HG02759 (cell line): ENCODE measurements around the gene HSPA2.
A peak's percentile ranks its signal among the peaks of the same experiment; 100 is the strongest.

Experiments
- ATAC-seq: cut with Tn5 transposase; IDR thresholded peaks from one replicate; pipeline ENCODE4 v1.9.1; 2021; ENCODE audit warnings: mild to moderate bottlenecking, moderate library complexity; ENCODE audit not compliant: unreplicated experiment

The HSPA2 gene

GRCh38 chr14:64540208-64541202, at the start of gene HSPA2:
TSS of gene HSPA2 (plus strand) at chr14:64540741. CDS start at chr14:64540850, 109 bp downstream.
- ATAC-seq: peak; percentile 96

- no peak for ATAC-seq
These were observed 48.9 kb upstream of the HSPA2 start for GRCh38 chr14:64491637-64492036.

- no peak for ATAC-seq
These were observed 47.1 kb upstream of the HSPA2 start for GRCh38 chr14:64493455-64493854.

- no peak for ATAC-seq
These were observed 45.3 kb upstream of the HSPA2 start for GRCh38 chr14:64495252-64495651.

GRCh38 chr14:64496764-64497163, 43.8 kb upstream of the HSPA2 start:
- no peak for ATAC-seq

- ATAC-seq: no peak
These were observed 40.5 kb upstream of the HSPA2 start for GRCh38 chr14:64500088-64500487.

GRCh38 chr14:64501411-64502171, 39.0 kb upstream of the HSPA2 start:
- no peak for ATAC-seq

GRCh38 chr14:64502456-64502855, 38.1 kb upstream of the HSPA2 start:
- no peak for ATAC-seq

GRCh38 chr14:64502887-64503433, 37.6 kb upstream of the HSPA2 start:
- ATAC-seq: no peak

- ATAC-seq: peak; percentile 67
These were observed 36.9 kb upstream of the HSPA2 start, which contains the start of gene ZBTB25 for GRCh38 chr14:64503434-64504309. TSS of gene ZBTB25 (minus strand) at chr14:64503838. CDS start at chr14:64490533, 13,305 bp downstream.

GRCh38 chr14:64504310-64504896, 36.1 kb upstream of the HSPA2 start, which contains the start of gene ZBTB1:
TSS of gene ZBTB1 (plus strand) at chr14:64504770. CDS start at chr14:64521505, 16,735 bp downstream.
- ATAC-seq: peak; percentile 24

- ATAC-seq: peak; percentile 34
These were observed 35.4 kb upstream of the HSPA2 start for GRCh38 chr14:64504897-64505794.

GRCh38 chr14:64506721-64507120, 33.8 kb upstream of the HSPA2 start:
- no peak for ATAC-seq

GRCh38 chr14:64507376-64508156, 33.0 kb upstream of the HSPA2 start:
- ATAC-seq: no peak

GRCh38 chr14:64508215-64508776, 32.2 kb upstream of the HSPA2 start:
- ATAC-seq: no peak

GRCh38 chr14:64509036-64509435, 31.5 kb upstream of the HSPA2 start:
- no peak for ATAC-seq

GRCh38 chr14:64510825-64511671, 29.5 kb upstream of the HSPA2 start:
- peak; percentile 39 for ATAC-seq
